Thoracic aorta (tissue), 2 donors: ENCODE data around the gene RSBN1L. TPM values are rescaled to one million over a fixed set of nuclear protein-coding genes. Genes with fewer than 3 reads are reported as not detected.

ENCODE experiments used
- ATAC-seq: fragments of 150-250 bp; one replicate; pipeline ENCODE4 v1.8.0; 2017; ENCODE audit warnings: low read depth; ENCODE audit not compliant: insufficient number of reproducible peaks, low FRiP score
- DNase-seq: peaks from one replicate; pipeline ENCODE4 v3.0.0-alpha.2; 2020; ENCODE audit warnings: low spot score
- H3K27ac ChIP-seq, 2 donors: fragments of 200-600 bp; sonication (generic); 1 replicate in 1 of 2; 2 replicates in 1 of 2; pipeline ENCODE4 v1.5.1; 2016; ENCODE audit warnings: mild to moderate bottlenecking in 2 of 2, moderate library complexity in 2 of 2
- H3K27me3 ChIP-seq: fragments of 200-600 bp; sonication (generic); replicated peaks from 2 replicates; pipeline ENCODE4 v1.6.0; 2016; ENCODE audit warnings: mild to moderate bottlenecking; ENCODE audit not compliant: insufficient read depth
- H3K36me3 ChIP-seq: fragments of 200-600 bp; sonication (generic); one replicate; pipeline ENCODE4 v1.5.1; 2016
- H3K4me1 ChIP-seq, 2 donors: fragments of 200-600 bp; sonication (generic); 1 replicate in 1 of 2; 2 replicates in 1 of 2; pipeline versions ENCODE4 v1.5.1 to v1.6.0; 2016; ENCODE audit warnings: low read depth in 2 of 2, mild to moderate bottlenecking in 1 of 2; ENCODE audit not compliant: control insufficient read depth in 1 of 2
- H3K4me3 ChIP-seq: fragments of 200-600 bp; sonication (generic); 2 replicates; pipeline ENCODE4 v1.5.1; 2016; ENCODE audit warnings: mild to moderate bottlenecking
- H3K9me3 ChIP-seq: fragments of 200-600 bp; sonication (generic); 2 replicates; pipeline ENCODE4 v1.5.1; 2016
- total RNA-seq, 2 donors: library from RNA; depleted of rRNA; stranded (reverse); fragments of >200 nt; gene quantifications; one replicate each; pipeline versions ENCODE4 v1.1.0 to v1.2.3, GENCODE V29; 2016
- TF ChIP-seq, protein P1 (sequence below): fragments of 200-600 bp; sonication (generic); IDR thresholded peaks from one replicate; pipeline ENCODE4 v1.5.1; 2019; ENCODE audit warnings: antibody characterized with exemption

RSBN1L gene
- total RNA-seq, 2 donors from 2014 or later, result 14.8 to 27.7 TPM

- Histone ChIP-seq H3K4me3 (no peak overlapping the region), H3K36me3 (no peaks in the 10 kb centered on the region), H3K27me3 (no peaks in the 10 kb centered on the region), H3K4me1 (peaks cover 39 to 54% of the 10 kb centered on the region in 2 donors), H3K9me3 (no peaks in the 10 kb centered on the region), H3K27ac (no peak overlapping the region)
- TF ChIP-seq, protein P1, sequence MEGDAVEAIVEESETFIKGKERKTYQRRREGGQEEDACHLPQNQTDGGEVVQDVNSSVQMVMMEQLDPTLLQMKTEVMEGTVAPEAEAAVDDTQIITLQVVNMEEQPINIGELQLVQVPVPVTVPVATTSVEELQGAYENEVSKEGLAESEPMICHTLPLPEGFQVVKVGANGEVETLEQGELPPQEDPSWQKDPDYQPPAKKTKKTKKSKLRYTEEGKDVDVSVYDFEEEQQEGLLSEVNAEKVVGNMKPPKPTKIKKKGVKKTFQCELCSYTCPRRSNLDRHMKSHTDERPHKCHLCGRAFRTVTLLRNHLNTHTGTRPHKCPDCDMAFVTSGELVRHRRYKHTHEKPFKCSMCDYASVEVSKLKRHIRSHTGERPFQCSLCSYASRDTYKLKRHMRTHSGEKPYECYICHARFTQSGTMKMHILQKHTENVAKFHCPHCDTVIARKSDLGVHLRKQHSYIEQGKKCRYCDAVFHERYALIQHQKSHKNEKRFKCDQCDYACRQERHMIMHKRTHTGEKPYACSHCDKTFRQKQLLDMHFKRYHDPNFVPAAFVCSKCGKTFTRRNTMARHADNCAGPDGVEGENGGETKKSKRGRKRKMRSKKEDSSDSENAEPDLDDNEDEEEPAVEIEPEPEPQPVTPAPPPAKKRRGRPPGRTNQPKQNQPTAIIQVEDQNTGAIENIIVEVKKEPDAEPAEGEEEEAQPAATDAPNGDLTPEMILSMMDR, result no peak
- ATAC-seq (no peak), DNase-seq (no peak)
Measured at GRCh38 chr7:77731716-77732115, 35.5 kb downstream of the RSBN1L start.

GRCh38 chr7:77734659-77735421 lies 38.6 kb downstream of the RSBN1L start:
- Histone ChIP-seq H3K9me3 (no peaks in the 10 kb centered on the region), H3K36me3 (no peaks in the 10 kb centered on the region), H3K4me1 (peaks cover 25 to 30% of the 10 kb centered on the region in 2 donors), H3K27me3 (no peaks in the 10 kb centered on the region), H3K4me3 (no peak overlapping the region), H3K27ac (no peak overlapping the region)
- TF ChIP-seq, protein P1, result no peak
- DNase-seq (no peak), ATAC-seq (no peak)

DNA sequence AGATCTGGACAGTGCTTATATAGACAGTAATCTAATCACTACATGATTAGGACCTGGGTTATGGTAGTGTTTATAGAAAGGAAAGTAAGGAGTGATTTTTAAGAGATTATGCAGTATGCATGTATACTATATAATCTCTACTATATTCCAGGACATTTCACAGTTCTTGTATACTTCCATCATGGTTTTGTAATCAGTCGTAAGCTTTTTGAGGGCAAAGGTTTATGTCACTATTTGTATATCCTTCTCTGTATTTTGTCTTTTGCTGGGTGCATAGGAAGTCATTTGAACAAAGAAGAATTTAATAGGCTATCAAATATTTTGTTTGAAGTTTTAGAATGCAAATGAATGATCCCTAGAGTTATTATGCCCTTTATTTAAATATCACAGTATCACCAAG lies 39.2 kb downstream of the RSBN1L start:
- no peaks in the 10 kb centered on the region for H3K27me3 ChIP-seq
- H3K27ac ChIP-seq, result no peak overlapping the region
- TF ChIP-seq, protein P1, result no peak
- ATAC-seq, result no peak
- no peak for DNase-seq
- no peak overlapping the region for H3K4me3 ChIP-seq
- peaks cover 19 to 29% of the 10 kb centered on the region in 2 donors for H3K4me1 ChIP-seq
- no peaks in the 10 kb centered on the region for H3K9me3 ChIP-seq
- H3K36me3 ChIP-seq, result no peaks in the 10 kb centered on the region

GRCh38 chr7:77736991-77737390 lies 40.7 kb downstream of the RSBN1L start:
- no peaks in the 10 kb centered on the region for H3K9me3 ChIP-seq
- no peak overlapping the region for H3K4me3 ChIP-seq
- ATAC-seq (no peak), DNase-seq (no peak)
- no peaks in the 10 kb centered on the region for H3K27me3 ChIP-seq
- no peaks in the 10 kb centered on the region for H3K36me3 ChIP-seq
- H3K4me1 ChIP-seq, result peaks cover 16% of the 10 kb centered on the region in 2 donors
- H3K27ac ChIP-seq, result no peak overlapping the region
- TF ChIP-seq, protein P1, result no peak

GRCh38 chr7:77738382-77738781 lies 42.1 kb downstream of the RSBN1L start:
- Histone ChIP-seq H3K36me3 (no peaks in the 10 kb centered on the region), H3K27me3 (no peaks in the 10 kb centered on the region), H3K4me3 (no peak overlapping the region), H3K4me1 (peaks cover 16% of the 10 kb centered on the region in 2 donors), H3K9me3 (no peaks in the 10 kb centered on the region), H3K27ac (no peak overlapping the region)
- DNase-seq (no peak), ATAC-seq (no peak)
- TF ChIP-seq, protein P1, result no peak
